ENCODE data around the gene RAD51AP1.

GRCh38 chr12:4552191-4552590 lies 13.5 kb downstream of the RAD51AP1 start:
- no peak for TF ChIP-seq CTCF (IDR thresholded peaks at IDR 0.05)
- TF ChIP-seq POLR2A (IDR thresholded peaks at IDR 0.05) = no peak
